ENCODE measurements around the gene CLINT1.

- TF ChIP-seq, protein P1, sequence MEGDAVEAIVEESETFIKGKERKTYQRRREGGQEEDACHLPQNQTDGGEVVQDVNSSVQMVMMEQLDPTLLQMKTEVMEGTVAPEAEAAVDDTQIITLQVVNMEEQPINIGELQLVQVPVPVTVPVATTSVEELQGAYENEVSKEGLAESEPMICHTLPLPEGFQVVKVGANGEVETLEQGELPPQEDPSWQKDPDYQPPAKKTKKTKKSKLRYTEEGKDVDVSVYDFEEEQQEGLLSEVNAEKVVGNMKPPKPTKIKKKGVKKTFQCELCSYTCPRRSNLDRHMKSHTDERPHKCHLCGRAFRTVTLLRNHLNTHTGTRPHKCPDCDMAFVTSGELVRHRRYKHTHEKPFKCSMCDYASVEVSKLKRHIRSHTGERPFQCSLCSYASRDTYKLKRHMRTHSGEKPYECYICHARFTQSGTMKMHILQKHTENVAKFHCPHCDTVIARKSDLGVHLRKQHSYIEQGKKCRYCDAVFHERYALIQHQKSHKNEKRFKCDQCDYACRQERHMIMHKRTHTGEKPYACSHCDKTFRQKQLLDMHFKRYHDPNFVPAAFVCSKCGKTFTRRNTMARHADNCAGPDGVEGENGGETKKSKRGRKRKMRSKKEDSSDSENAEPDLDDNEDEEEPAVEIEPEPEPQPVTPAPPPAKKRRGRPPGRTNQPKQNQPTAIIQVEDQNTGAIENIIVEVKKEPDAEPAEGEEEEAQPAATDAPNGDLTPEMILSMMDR (IDR thresholded peaks at IDR 0.05 in 4 of 5, conservative IDR thresholded peaks at IDR 0.05 in 1 of 5): no peak
- TF ChIP-seq POLR2A (IDR thresholded peaks at IDR 0.05): peak; percentile 70 to 71
These were observed at the start of gene CLINT1 for GRCh38 chr5:157858527-157859226.

Data from gastrocnemius medialis (tissue), 4 donors.